Caco-2 (cell line): ENCODE data around the gene SCAF4. TPM values are rescaled to one million over a fixed set of nuclear protein-coding genes. Genes with fewer than 3 reads are reported as not detected.
"Not testable (repeated sequence)": the region's sequence is repeated elsewhere in the genome, so short reads cannot be mapped to it uniquely, and the experiment has no call there.

Experiments
- BruUV-seq: library from RNA; stranded (reverse); fragments of 400-500 nt; replicated peaks from 2 replicates; lab custom pipeline; 2021; lab: Mats Ljungman, UMichigan
- CTCF ChIA-PET: fragments of 300-600 bp; sonication (Branson Sonifier 250); formaldehyde crosslinking; loops from one replicate; lab custom pipeline; 2022; ENCODE audit warnings: antibody characterized with exemption; lab: Charles Lee
- POLR2A ChIA-PET: fragments of 300-600 bp; sonication (Branson Sonifier 250); formaldehyde crosslinking; loops from one replicate; lab custom pipeline; 2022; ENCODE audit warnings: antibody characterized with exemption; lab: Charles Lee
- DNase-seq, 2 experiments: peaks; one replicate each; pipeline versions ENCODE4 v3.0.0 to v3.0.0-alpha.2; 2020 to 2022
- H3K27me3 ChIP-seq: replicated peaks from 2 replicates; pipeline ENCODE4 v1.6.0; 2011; ENCODE audit warnings: low read length; ENCODE audit not compliant: control insufficient read depth, insufficient read depth
- H3K36me3 ChIP-seq: 2 replicates; pipeline ENCODE4 v1.5.1; 2011; ENCODE audit warnings: low read length; ENCODE audit not compliant: control insufficient read depth, insufficient read depth
- H3K4me1 ChIP-seq: fragments of 250-450 bp; sonication (Bioruptor Pico); 2 replicates; pipeline ENCODE4 v1.5.1; 2020; ENCODE audit warnings: mild to moderate bottlenecking
- H3K4me3 ChIP-seq: 2 replicates; pipeline ENCODE4 v1.5.1; 2011; ENCODE audit warnings: low read depth, mild to moderate bottlenecking, control low read depth, low read length
- H3K9me3 ChIP-seq: fragments of 250-450 bp; sonication (Bioruptor Pico); 2 replicates; pipeline ENCODE4 v1.5.1; 2020; ENCODE audit warnings: mild to moderate bottlenecking, moderate library complexity
- H3K27ac Mint-ChIP-seq: one replicate; pipeline ENCODE4 v1.8.0; 2022; ENCODE audit warnings: mixed read lengths; ENCODE audit not compliant: unreplicated experiment
- H3K27me3 Mint-ChIP-seq: one replicate; pipeline ENCODE4 v1.8.0; 2022; ENCODE audit warnings: mixed read lengths; ENCODE audit not compliant: insufficient read depth, unreplicated experiment
- H3K36me3 Mint-ChIP-seq: one replicate; pipeline ENCODE4 v1.8.0; 2022; ENCODE audit warnings: mild to moderate bottlenecking, mixed read lengths; ENCODE audit not compliant: insufficient read depth, unreplicated experiment
- H3K4me1 Mint-ChIP-seq: one replicate; pipeline ENCODE4 v1.8.0; 2022; ENCODE audit warnings: low read depth, mixed read lengths; ENCODE audit not compliant: unreplicated experiment
- H3K4me3 Mint-ChIP-seq: one replicate; pipeline ENCODE4 v1.8.0; 2022; ENCODE audit warnings: mild to moderate bottlenecking, moderate library complexity, mixed read lengths; ENCODE audit not compliant: unreplicated experiment
- H3K9me3 Mint-ChIP-seq: one replicate; pipeline ENCODE4 v1.8.0; 2022; ENCODE audit warnings: mixed read lengths; ENCODE audit not compliant: unreplicated experiment
- intact Hi-C: fragments of 100-400 bp; cut with micrococcal nuclease; formaldehyde crosslinking; loops from one replicate; pipeline ENCODE4 v1.10.0; 2022; ENCODE audit not compliant: unreplicated experiment
- total RNA-seq: library from RNA; stranded (reverse); gene quantifications from 2 replicates; pipeline ENCODE4 v1.2.3, GENCODE V29; 2022
- TF ChIP-seq, protein P1 (sequence below), 2 experiments: fragments of 200-600 bp in 1 of 2; IDR thresholded peaks; 1 replicate in 1 of 2; 2 replicates in 1 of 2; pipeline versions ENCODE4 v1.5.1 to v1.8.0; 2011 to 2022; ENCODE audit warnings: antibody characterized with exemption in 1 of 2, control low read depth in 1 of 2, inconsistent platforms in 1 of 2, low read depth in 1 of 2, low read length in 1 of 2, mild to moderate bottlenecking in 1 of 2, moderate library complexity in 1 of 2; ENCODE audit not compliant: insufficient read depth in 1 of 2, severe bottlenecking in 1 of 2, unreplicated experiment in 1 of 2

Gene SCAF4
- total RNA-seq, 1 experiment from 2014 or later, result 50.2 TPM

DNA sequence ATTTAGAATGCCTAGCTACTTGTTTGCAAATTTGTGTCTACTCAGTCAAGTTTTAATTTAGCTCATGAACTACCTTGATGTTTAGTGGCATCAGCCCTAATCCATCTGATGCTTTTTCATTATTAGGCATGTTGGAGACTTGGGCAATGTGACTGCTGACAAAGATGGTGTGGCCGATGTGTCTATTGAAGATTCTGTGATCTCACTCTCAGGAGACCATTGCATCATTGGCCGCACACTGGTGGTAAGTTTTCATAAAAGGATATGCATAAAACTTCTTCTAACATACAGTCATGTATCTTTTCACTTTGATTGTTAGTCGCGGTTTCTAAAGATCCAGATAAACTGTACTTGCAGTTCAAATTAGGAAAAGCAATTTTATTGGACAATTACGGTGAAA, 64.8 kb downstream of the SCAF4 start:
- Mint-ChIP-seq H3K27me3 (no peaks in the 10 kb centered on the region), H3K27ac (no peak overlapping the region), H3K36me3 (peaks cover 85% of the 10 kb centered on the region), H3K9me3 (no peaks in the 10 kb centered on the region), H3K4me1 (peaks cover 6% of the 10 kb centered on the region), H3K4me3 (no peak overlapping the region)
- ChIA-PET CTCF (no interaction called here), POLR2A (no interaction called here)
- Histone ChIP-seq H3K36me3 (peaks cover 4% of the 10 kb centered on the region; the same call in 1 of the 2 replicates), H3K9me3 (no peaks in the 10 kb centered on the region), H3K27me3 (no peaks in the 10 kb centered on the region), H3K4me3 (no peak overlapping the region), H3K4me1 (no peaks in the 10 kb centered on the region; the same call in 1 of the 2 replicates)
- BruUV-seq, result no TSS peak
- no peak for DNase-seq
- TF ChIP-seq, protein P1, sequence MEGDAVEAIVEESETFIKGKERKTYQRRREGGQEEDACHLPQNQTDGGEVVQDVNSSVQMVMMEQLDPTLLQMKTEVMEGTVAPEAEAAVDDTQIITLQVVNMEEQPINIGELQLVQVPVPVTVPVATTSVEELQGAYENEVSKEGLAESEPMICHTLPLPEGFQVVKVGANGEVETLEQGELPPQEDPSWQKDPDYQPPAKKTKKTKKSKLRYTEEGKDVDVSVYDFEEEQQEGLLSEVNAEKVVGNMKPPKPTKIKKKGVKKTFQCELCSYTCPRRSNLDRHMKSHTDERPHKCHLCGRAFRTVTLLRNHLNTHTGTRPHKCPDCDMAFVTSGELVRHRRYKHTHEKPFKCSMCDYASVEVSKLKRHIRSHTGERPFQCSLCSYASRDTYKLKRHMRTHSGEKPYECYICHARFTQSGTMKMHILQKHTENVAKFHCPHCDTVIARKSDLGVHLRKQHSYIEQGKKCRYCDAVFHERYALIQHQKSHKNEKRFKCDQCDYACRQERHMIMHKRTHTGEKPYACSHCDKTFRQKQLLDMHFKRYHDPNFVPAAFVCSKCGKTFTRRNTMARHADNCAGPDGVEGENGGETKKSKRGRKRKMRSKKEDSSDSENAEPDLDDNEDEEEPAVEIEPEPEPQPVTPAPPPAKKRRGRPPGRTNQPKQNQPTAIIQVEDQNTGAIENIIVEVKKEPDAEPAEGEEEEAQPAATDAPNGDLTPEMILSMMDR (IDR thresholded peaks at IDR 0.05; ENCODE audit: insufficient read depth in 1 of 2, low read depth in 1 of 2, low read length in 1 of 2, severe bottlenecking in 1 of 2, unreplicated experiment in 1 of 2), result no peak
- intact Hi-C loops, result no loop called here

DNA sequence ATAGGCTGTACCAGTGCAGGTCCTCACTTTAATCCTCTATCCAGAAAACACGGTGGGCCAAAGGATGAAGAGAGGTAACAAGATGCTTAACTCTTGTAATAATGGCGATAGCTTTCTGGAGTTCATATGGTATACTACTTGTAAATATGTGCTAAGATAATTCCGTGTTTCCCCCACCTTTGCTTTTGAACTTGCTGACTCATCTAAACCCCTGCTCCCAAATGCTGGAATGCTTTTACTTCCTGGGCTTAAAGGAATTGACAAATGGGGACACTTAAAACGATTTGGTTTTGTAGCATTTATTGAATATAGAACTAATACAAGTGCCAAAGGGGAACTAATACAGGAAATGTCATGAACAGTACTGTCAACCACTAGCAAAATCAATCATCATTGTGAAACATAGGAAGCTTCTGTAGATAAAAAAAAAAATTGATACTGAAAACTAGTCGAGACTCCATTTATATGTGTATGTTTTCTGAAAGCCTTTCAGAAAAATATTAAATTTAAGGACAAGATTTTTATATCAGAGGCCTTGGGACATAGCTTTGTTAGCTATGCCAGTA, 65.4 kb downstream of the SCAF4 start:
- Histone ChIP-seq H3K4me3 (no peak overlapping the region), H3K9me3 (no peaks in the 10 kb centered on the region), H3K27me3 (no peaks in the 10 kb centered on the region), H3K4me1 (no peaks in the 10 kb centered on the region; the same call in 1 of the 2 replicates), H3K36me3 (peaks cover 4% of the 10 kb centered on the region; the same call in 1 of the 2 replicates)
- H3K27me3 Mint-ChIP-seq, result no peaks in the 10 kb centered on the region
- H3K9me3 Mint-ChIP-seq, result no peaks in the 10 kb centered on the region
- H3K4me1 Mint-ChIP-seq, result peaks cover 2% of the 10 kb centered on the region
- H3K36me3 Mint-ChIP-seq, result peaks cover 79% of the 10 kb centered on the region
- CTCF ChIA-PET, result no interaction called here
- no peak overlapping the region for H3K4me3 Mint-ChIP-seq
- DNase-seq, result no peak
- TF ChIP-seq, protein P1 (IDR thresholded peaks at IDR 0.05; ENCODE audit: insufficient read depth in 1 of 2, low read depth in 1 of 2, low read length in 1 of 2, severe bottlenecking in 1 of 2, unreplicated experiment in 1 of 2), result no peak
- intact Hi-C loops, result no loop called here
- POLR2A ChIA-PET, result interaction anchor here (0.6 kb wide), 1 partner anchor 285 kb away, joined by 8 read pairs; no protein-coding TSS in a partner anchor
- H3K27ac Mint-ChIP-seq, result no peak overlapping the region
- no TSS peak for BruUV-seq

DNA sequence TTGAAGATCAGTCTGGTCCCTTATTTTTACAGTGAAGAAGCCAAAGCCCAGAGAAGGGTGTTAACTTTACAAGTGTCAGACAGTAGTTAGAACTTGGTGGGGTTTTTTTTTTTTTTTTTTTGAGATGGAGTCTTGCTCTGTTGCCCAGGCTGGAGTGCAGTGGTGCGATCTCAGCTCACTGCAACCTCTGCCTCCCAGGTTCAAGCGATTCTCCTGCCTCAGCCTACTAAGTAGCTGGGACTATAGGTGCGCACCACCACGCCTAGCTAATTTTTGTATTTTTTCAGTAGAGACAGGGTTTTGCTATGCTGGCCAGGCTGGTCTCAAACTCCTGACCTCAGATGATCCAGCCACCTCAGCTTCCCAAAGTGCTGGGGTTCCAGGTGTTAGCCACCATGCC, 66.0 kb downstream of the SCAF4 start:
- CTCF ChIA-PET, H3K9me3 Mint-ChIP-seq, H3K27me3 Mint-ChIP-seq, H3K27me3 ChIP-seq, BruUV-seq, H3K36me3 ChIP-seq, intact Hi-C loops, H3K4me3 ChIP-seq, H3K27ac Mint-ChIP-seq, H3K4me3 Mint-ChIP-seq, H3K4me1 Mint-ChIP-seq, DNase-seq, H3K9me3 ChIP-seq, H3K4me1 ChIP-seq: not testable (repeated sequence)
- peaks cover 74% of the 10 kb centered on the region for H3K36me3 Mint-ChIP-seq
- POLR2A ChIA-PET, result interaction anchor here (0.6 kb wide), 1 partner anchor 285 kb away, joined by 8 read pairs; no protein-coding TSS in a partner anchor
